IMR-90 (cell line): Measurements from ENCODE around the gene NUBPL. TPM values are rescaled to one million over a fixed set of nuclear protein-coding genes. Genes with fewer than 3 reads are reported as not detected.
A peak's percentile ranks its signal among the peaks of the same experiment; 100 is the strongest.

Source experiments
- ATAC-seq: fragments of 200-7000 bp; cut with Tn5 transposase; 2 replicates; pipeline ENCODE4 v1.9.1; 2020; ENCODE audit warnings: low read depth, mild to moderate bottlenecking, moderate library complexity
- BruUV-seq: library from RNA; stranded (reverse); fragments of 400-500 nt; replicated peaks from 2 replicates; lab custom pipeline; 2021; lab: Mats Ljungman, UMichigan
- CTCF ChIA-PET: fragments of 300-600 bp; formaldehyde crosslinking; extraction: SDS; loops from one replicate; lab custom pipeline; 2021; ENCODE audit warnings: antibody characterized with exemption; lab: Yijun Ruan, JAX
- POLR2A ChIA-PET: fragments of 300-600 bp; sonication (Branson Sonifier 250); formaldehyde crosslinking; loops from one replicate; lab custom pipeline; 2022; ENCODE audit warnings: antibody characterized with exemption; ENCODE audit not compliant: unreplicated experiment; lab: Charles Lee
- DNase-seq: peaks from one replicate; pipeline ENCODE4 v3.0.0; 2013
- H2AFZ ChIP-seq: replicated peaks from 2 replicates; pipeline ENCODE3; 2013; ENCODE audit warnings: low read length, mild to moderate bottlenecking; ENCODE audit not compliant: poor library complexity
- H2AK5ac ChIP-seq: 2 replicates; pipeline ENCODE4 v1.6.1; 2013; ENCODE audit warnings: low read depth, low read length, inconsistent platforms
- H2AK9ac ChIP-seq: replicated peaks from 2 replicates; pipeline ENCODE3; 2013; ENCODE audit warnings: mild to moderate bottlenecking, low read depth, low read length, moderate library complexity; ENCODE audit not compliant: poor library complexity
- H2BK120ac ChIP-seq: 2 replicates; pipeline ENCODE4 v1.6.1; 2013; ENCODE audit warnings: low read depth, low read length, inconsistent platforms
- H2BK15ac ChIP-seq: 3 replicates; pipeline ENCODE4 v1.6.1; 2013; ENCODE audit warnings: low read depth, low read length, inconsistent platforms
- H2BK20ac ChIP-seq: 2 replicates; pipeline ENCODE4 v1.6.1; 2013; ENCODE audit warnings: low read depth, mild to moderate bottlenecking, inconsistent platforms, low read length, moderate library complexity
- H2BK5ac ChIP-seq: 2 replicates; pipeline ENCODE4 v1.6.1; 2013; ENCODE audit warnings: mild to moderate bottlenecking, low read depth, low read length, inconsistent platforms; ENCODE audit not compliant: poor library complexity, severe bottlenecking
- H3K14ac ChIP-seq: replicated peaks from 2 replicates; pipeline ENCODE4 v1.6.1; 2013; ENCODE audit warnings: low read depth, low read length, inconsistent platforms
- H3K18ac ChIP-seq: 2 replicates; pipeline ENCODE4 v1.6.1; 2013; ENCODE audit warnings: low read depth, low read length, control low read depth
- H3K23ac ChIP-seq: 2 replicates; pipeline ENCODE4 v1.6.1; 2013; ENCODE audit warnings: low read depth, low read length, inconsistent platforms
- H3K27ac ChIP-seq: 2 replicates; pipeline ENCODE4 v1.5.1; 2013; ENCODE audit warnings: mild to moderate bottlenecking, control low read depth, low read length; ENCODE audit not compliant: insufficient read depth
- H3K27me3 ChIP-seq: 2 replicates; pipeline ENCODE4 v1.6.1; 2013; ENCODE audit warnings: low read length; ENCODE audit not compliant: control insufficient read depth, insufficient read depth
- H3K36me3 ChIP-seq: 2 replicates; pipeline ENCODE4 v1.6.1; 2013; ENCODE audit warnings: low read length, mixed read lengths; ENCODE audit not compliant: control insufficient read depth, insufficient read depth
- H3K4ac ChIP-seq: 2 replicates; pipeline ENCODE4 v1.6.1; 2013; ENCODE audit warnings: low read depth, low read length, inconsistent platforms
- H3K4me1 ChIP-seq: 2 replicates; pipeline ENCODE4 v1.6.1; 2013; ENCODE audit warnings: low read length, mixed read lengths; ENCODE audit not compliant: control insufficient read depth, insufficient read depth
- H3K4me2 ChIP-seq: 2 replicates; pipeline ENCODE4 v1.6.1; 2013; ENCODE audit warnings: low read depth, mild to moderate bottlenecking, control low read depth, low read length, moderate library complexity
- H3K4me3 ChIP-seq: 2 replicates; pipeline ENCODE4 v1.5.1; 2013; ENCODE audit warnings: low read depth, mild to moderate bottlenecking, control low read depth, low read length, moderate library complexity; ENCODE audit not compliant: insufficient read depth
- H3K56ac ChIP-seq: 2 replicates; pipeline ENCODE4 v1.6.1; 2013; ENCODE audit warnings: low read length, inconsistent platforms; ENCODE audit not compliant: insufficient read depth; ENCODE audit errors: extremely low read depth
- H3K79me1 ChIP-seq, 2 experiments: 2 replicates each; pipeline ENCODE4 v1.6.1; 2013; ENCODE audit warnings: low read length in 2 of 2, inconsistent platforms in 1 of 2, low read depth in 1 of 2
- H3K9ac ChIP-seq: 2 replicates; pipeline ENCODE4 v1.6.1; 2013; ENCODE audit warnings: low read depth, low read length, control low read depth
- H3K9me1 ChIP-seq: 2 replicates; pipeline ENCODE4 v1.6.1; 2013; ENCODE audit warnings: low read length, inconsistent platforms; ENCODE audit not compliant: insufficient read depth
- H3K9me3 ChIP-seq: 2 replicates; pipeline ENCODE4 v1.6.1; 2013; ENCODE audit warnings: low read length; ENCODE audit not compliant: control insufficient read depth, insufficient read depth
- H4K20me1 ChIP-seq: 2 replicates; pipeline ENCODE4 v1.6.1; 2013; ENCODE audit warnings: low read length, inconsistent platforms; ENCODE audit not compliant: insufficient read depth
- H4K5ac ChIP-seq: 2 replicates; pipeline ENCODE4 v1.6.1; 2013; ENCODE audit warnings: mild to moderate bottlenecking, low read depth, low read length, control low read depth
- H4K8ac ChIP-seq, 2 experiments: 2 replicates each; pipeline ENCODE4 v1.6.1; 2013; ENCODE audit warnings: low read depth in 2 of 2, low read length in 2 of 2, control low read depth in 1 of 2, inconsistent platforms in 1 of 2
- H4K91ac ChIP-seq: 2 replicates; pipeline ENCODE4 v1.6.1; 2013; ENCODE audit warnings: low read depth, low read length, inconsistent platforms; ENCODE audit not compliant: insufficient read depth
- BHLHE40 ChIP-seq: fragments of 150-350 bp; IDR thresholded peaks from 2 replicates; pipeline ENCODE4 v1.6.1; 2016; ENCODE audit warnings: mild to moderate bottlenecking, low read depth, low read length
- CEBPB ChIP-seq: IDR thresholded peaks from 2 replicates; pipeline ENCODE4 v1.6.1; 2012; ENCODE audit warnings: low read depth, low read length, improper control_type of control experiment
- CHD1 ChIP-seq: IDR thresholded peaks from 2 replicates; pipeline ENCODE4 v1.6.1; 2012; ENCODE audit warnings: low read depth, low read length, improper control_type of control experiment
- ELK1 ChIP-seq: fragments of 150-350 bp; IDR thresholded peaks from 2 replicates; pipeline ENCODE4 v1.6.1; 2016; ENCODE audit warnings: low read depth, mild to moderate bottlenecking, low read length, moderate library complexity, borderline replicate concordance
- FOS ChIP-seq: fragments of 150-350 bp; IDR thresholded peaks from 2 replicates; pipeline ENCODE4 v1.6.1; 2016; ENCODE audit warnings: low read depth, low read length
- MAFK ChIP-seq: IDR thresholded peaks from 2 replicates; pipeline ENCODE4 v1.6.1; 2012; ENCODE audit warnings: low read depth, low read length, improper control_type of control experiment
- MAZ ChIP-seq: IDR thresholded peaks from 2 replicates; pipeline ENCODE4 v1.6.1; 2012; ENCODE audit warnings: low read depth, mild to moderate bottlenecking, low read length, improper control_type of control experiment, moderate library complexity, borderline replicate concordance
- MXI1 ChIP-seq: IDR thresholded peaks from 2 replicates; pipeline ENCODE4 v1.6.1; 2012; ENCODE audit warnings: low read depth, mild to moderate bottlenecking, low read length, moderate library complexity, borderline replicate concordance
- NFE2L2 ChIP-seq: fragments of 150-350 bp; IDR thresholded peaks from 2 replicates; pipeline ENCODE4 v1.6.1; 2016; ENCODE audit warnings: low read depth, mild to moderate bottlenecking, low read length
- POLR2A ChIP-seq: IDR thresholded peaks from 2 replicates; pipeline ENCODE4 v1.6.1; 2012; ENCODE audit warnings: mild to moderate bottlenecking, low read depth, low read length
- RAD21 ChIP-seq: IDR thresholded peaks from 2 replicates; pipeline ENCODE4 v1.6.1; 2012; ENCODE audit warnings: low read length, improper control_type of control experiment
- RCOR1 ChIP-seq: IDR thresholded peaks from 2 replicates; pipeline ENCODE4 v1.6.1; 2012; ENCODE audit warnings: mild to moderate bottlenecking, low read length, improper control_type of control experiment; ENCODE audit not compliant: insufficient replicate concordance
- RFX5 ChIP-seq: IDR thresholded peaks from 2 replicates; pipeline ENCODE4 v1.8.0; 2012; ENCODE audit warnings: low read depth, mild to moderate bottlenecking, low read length, moderate library complexity
- USF2 ChIP-seq: fragments of 150-350 bp; IDR thresholded peaks from 2 replicates; pipeline ENCODE4 v1.6.1; 2017; ENCODE audit warnings: mild to moderate bottlenecking, antibody characterized with exemption, low read length, low read depth
- dilution Hi-C: fragments of 300-500 bp; cut with HindIII; formaldehyde crosslinking; loops from one replicate; pipeline ENCODE4 v1.14.3; 2018; ENCODE audit warnings: low sequenced_read_pairs; ENCODE audit not compliant: unreplicated experiment
- in situ Hi-C: fragments of 300-500 bp; cut with MboI; formaldehyde crosslinking; loops from 3 replicates; pipeline ENCODE4 v1.14.3; 2019; ENCODE audit warnings: low sequenced_read_pairs, inconsistent platforms, mixed read lengths
- intact Hi-C: fragments of 100-400 bp; cut with micrococcal nuclease; formaldehyde crosslinking; loops from 2 replicates; pipeline ENCODE4 v1.10.0; 2022
- polyA plus RNA-seq, 3 experiments: library from polyadenylated mRNA; depleted of rRNA; stranded (reverse); fragments of >200 nt; gene quantifications; 2 replicates each; pipeline ENCODE4 v1.2.3, GENCODE V29; 2012; ENCODE audit warnings: low replicate concordance in 1 of 3
- total RNA-seq: library from RNA; depleted of rRNA; stranded (reverse); fragments of >200 nt; gene quantifications from 2 replicates; pipeline ENCODE4 v1.2.3, GENCODE V29; 2012
- TF ChIP-seq, protein P1 (sequence below): conservative IDR thresholded peaks from 2 replicates; pipeline ENCODE4 v1.5.1; 2012; ENCODE audit warnings: mild to moderate bottlenecking, low read depth, low read length, improper control_type of control experiment

Gene NUBPL
- total and polyA plus RNA-seq, 2 of the 4 experiments (the other 2 are of a cell fraction), result 5.4 to 11.5 TPM

DNA sequence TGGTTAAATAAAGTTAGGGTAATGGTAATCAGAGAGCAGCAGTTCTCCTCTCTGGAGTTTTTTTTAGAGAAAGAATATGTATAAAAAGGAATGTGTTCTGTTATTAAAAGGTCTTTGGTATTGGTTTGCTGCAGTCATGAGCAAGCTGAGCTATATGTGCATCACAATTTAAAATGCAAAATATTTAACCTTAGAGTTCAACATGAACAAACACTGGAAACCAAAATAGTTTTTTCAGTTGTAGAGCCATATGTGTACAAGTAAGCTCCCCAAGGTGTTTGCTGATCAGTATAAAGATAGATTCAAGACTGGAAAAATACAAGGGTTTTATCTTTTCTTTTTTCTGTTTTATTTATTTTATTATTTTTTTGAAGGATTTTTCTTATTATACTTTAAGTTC lies 245.0 kb downstream of the NUBPL start:
- ChIA-PET CTCF (no interaction called here), POLR2A (no interaction called here)
- H4K91ac ChIP-seq, result no peak overlapping the region
- no peak overlapping the region for H3K18ac ChIP-seq
- no peaks in the 10 kb centered on the region for H3K9me1 ChIP-seq
- H4K5ac ChIP-seq, result no peak overlapping the region
- no peak overlapping the region for H2AK9ac ChIP-seq
- intact Hi-C loops, result no loop called here
- no peak overlapping the region for H3K14ac ChIP-seq
- no peaks in the 10 kb centered on the region for H3K9me3 ChIP-seq
- no peak overlapping the region for H3K4me3 ChIP-seq
- H3K79me1 ChIP-seq, result no peaks in the 10 kb centered on the region
- dilution Hi-C loops, result no loop called here
- no peak overlapping the region for H3K4me2 ChIP-seq
- H4K8ac ChIP-seq, result no peak overlapping the region
- no peak for TF ChIP-seq MAFK
- TF ChIP-seq CEBPB, result no peak
- TF ChIP-seq FOS, result no peak
- no peak for TF ChIP-seq USF2
- TF ChIP-seq, protein P1, sequence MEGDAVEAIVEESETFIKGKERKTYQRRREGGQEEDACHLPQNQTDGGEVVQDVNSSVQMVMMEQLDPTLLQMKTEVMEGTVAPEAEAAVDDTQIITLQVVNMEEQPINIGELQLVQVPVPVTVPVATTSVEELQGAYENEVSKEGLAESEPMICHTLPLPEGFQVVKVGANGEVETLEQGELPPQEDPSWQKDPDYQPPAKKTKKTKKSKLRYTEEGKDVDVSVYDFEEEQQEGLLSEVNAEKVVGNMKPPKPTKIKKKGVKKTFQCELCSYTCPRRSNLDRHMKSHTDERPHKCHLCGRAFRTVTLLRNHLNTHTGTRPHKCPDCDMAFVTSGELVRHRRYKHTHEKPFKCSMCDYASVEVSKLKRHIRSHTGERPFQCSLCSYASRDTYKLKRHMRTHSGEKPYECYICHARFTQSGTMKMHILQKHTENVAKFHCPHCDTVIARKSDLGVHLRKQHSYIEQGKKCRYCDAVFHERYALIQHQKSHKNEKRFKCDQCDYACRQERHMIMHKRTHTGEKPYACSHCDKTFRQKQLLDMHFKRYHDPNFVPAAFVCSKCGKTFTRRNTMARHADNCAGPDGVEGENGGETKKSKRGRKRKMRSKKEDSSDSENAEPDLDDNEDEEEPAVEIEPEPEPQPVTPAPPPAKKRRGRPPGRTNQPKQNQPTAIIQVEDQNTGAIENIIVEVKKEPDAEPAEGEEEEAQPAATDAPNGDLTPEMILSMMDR, result no peak
- TF ChIP-seq CHD1, result no peak
- TF ChIP-seq POLR2A, result no peak
- TF ChIP-seq ELK1, result no peak
- TF ChIP-seq RFX5, result no peak
- no peak for TF ChIP-seq NFE2L2
- no peak for TF ChIP-seq RCOR1
- TF ChIP-seq MXI1, result no peak
- TF ChIP-seq BHLHE40, result no peak
- no peak for TF ChIP-seq MAZ
- no peak for TF ChIP-seq RAD21
- H3K56ac ChIP-seq, result no peak overlapping the region
- no peak overlapping the region for H2AK5ac ChIP-seq
- H2BK20ac ChIP-seq, result no peak overlapping the region
- DNase-seq, result peak; percentile 37
- no peak overlapping the region for H2BK120ac ChIP-seq
- no peak overlapping the region for H2AFZ ChIP-seq
- no peaks in the 10 kb centered on the region for H3K36me3 ChIP-seq
- no peaks in the 10 kb centered on the region for H4K20me1 ChIP-seq
- BruUV-seq, result no TSS peak
- H3K4me1 ChIP-seq, result no peaks in the 10 kb centered on the region
- no peak overlapping the region for H3K23ac ChIP-seq
- in situ Hi-C loops, result no loop called here
- no peak overlapping the region for H2BK5ac ChIP-seq
- no peak overlapping the region for H3K9ac ChIP-seq
- no peak overlapping the region for H3K4ac ChIP-seq
- ATAC-seq, result peak; percentile 81
- H3K27me3 ChIP-seq, result no peaks in the 10 kb centered on the region
- H2BK15ac ChIP-seq, result no peak overlapping the region
- no peak overlapping the region for H3K27ac ChIP-seq
